Fibroblast of lung (primary cell): ENCODE data around the gene ATP2B2.

Experiments
- CTCF ChIP-seq, 2 donors: IDR thresholded peaks in 1 of 2; conservative IDR thresholded peaks in 1 of 2; 1 replicate in 1 of 2; 2 replicates in 1 of 2; pipeline ENCODE4 v1.5.1; 2011 to 2012; ENCODE audit warnings: low read length in 2 of 2, control low read depth in 1 of 2, inconsistent platforms in 1 of 2, low read depth in 1 of 2, mild to moderate bottlenecking in 1 of 2
- EZH2 ChIP-seq: IDR thresholded peaks from 2 replicates; pipeline ENCODE4 v1.5.1; 2012; ENCODE audit warnings: low read length, control low read depth, mild to moderate bottlenecking; ENCODE audit errors: missing control alignments

- TF ChIP-seq CTCF (conservative IDR thresholded peaks at IDR 0.05 in 1 of 2, IDR thresholded peaks at IDR 0.05 in 1 of 2; ENCODE audit: low read depth in 1 of 2, low read length in 2 of 2) (no peak), EZH2 (no peak)
Observed at GRCh38 chr3:10529809-10530208, 24.4 kb upstream of the ATP2B2 start.
